Activated CD8-positive, alpha-beta memory T cell treated with anti-CD3 and anti-CD28 coated beads, Interleukin-2, amount 50 U/mL, for 1 hour (primary cell): ENCODE measurements around the gene TRIM67.
"Not testable (repeated sequence)": the region's sequence is repeated elsewhere in the genome, so short reads cannot be mapped to it uniquely, and the experiment has no call there.

Experiments
- DNase-seq: peaks from one replicate; pipeline ENCODE4 v3.0.0-alpha.2; 2020; ENCODE audit errors: extremely low read depth

The TRIM67 gene

GRCh38 chr1:231161667-231162296, at the start of gene TRIM67:
TSS of gene TRIM67 (plus strand) at chr1:231162058. CDS start at chr1:231162970, 912 bp downstream.
- no peak for DNase-seq

GRCh38 chr1:231116738-231117137, 45.1 kb upstream of the TRIM67 start:
- DNase-seq: no peak

GRCh38 chr1:231118704-231119453, 43.0 kb upstream of the TRIM67 start:
- DNase-seq: no peak

- DNase-seq: no peak
Observed at GRCh38 chr1:231121533-231121932, 40.3 kb upstream of the TRIM67 start.

GRCh38 chr1:231122143-231122542, 39.7 kb upstream of the TRIM67 start:
- DNase-seq: no peak

GRCh38 chr1:231124746-231125145, 37.1 kb upstream of the TRIM67 start:
- DNase-seq: no peak

- no peak for DNase-seq
Observed at GRCh38 chr1:231125972-231126580, 35.8 kb upstream of the TRIM67 start.

- not testable (repeated sequence) for DNase-seq
Observed at GRCh38 chr1:231127106-231127505, 34.8 kb upstream of the TRIM67 start.

- not testable (repeated sequence) for DNase-seq
Observed at GRCh38 chr1:231128471-231128870, 33.4 kb upstream of the TRIM67 start.

- DNase-seq: no peak
Observed at GRCh38 chr1:231130544-231130943, 31.3 kb upstream of the TRIM67 start.

- not testable (repeated sequence) for DNase-seq
Observed at GRCh38 chr1:231132591-231132990, 29.3 kb upstream of the TRIM67 start.

- no peak for DNase-seq
Observed at GRCh38 chr1:231134624-231135023, 27.2 kb upstream of the TRIM67 start.

- DNase-seq: no peak
Observed at GRCh38 chr1:231138236-231138635, 23.6 kb upstream of the TRIM67 start.

GRCh38 chr1:231139125-231139649, 22.7 kb upstream of the TRIM67 start:
- no peak for DNase-seq

GRCh38 chr1:231139659-231140654, 21.9 kb upstream of the TRIM67 start:
- DNase-seq: no peak

GRCh38 chr1:231144416-231145193, 17.3 kb upstream of the TRIM67 start:
- no peak for DNase-seq

GRCh38 chr1:231147896-231148295, 14.0 kb upstream of the TRIM67 start:
- DNase-seq: no peak

- no peak for DNase-seq
Observed at GRCh38 chr1:231151811-231152210, 10.0 kb upstream of the TRIM67 start.

- no peak for DNase-seq
Observed at GRCh38 chr1:231153726-231154125, 8.1 kb upstream of the TRIM67 start.

- no peak for DNase-seq
Observed at GRCh38 chr1:231155808-231156207, 6.0 kb upstream of the TRIM67 start.

- DNase-seq: no peak
Observed at GRCh38 chr1:231157311-231157710, 4.5 kb upstream of the TRIM67 start.
